Measurements from ENCODE around the gene TRIM2. TPM values are rescaled to one million over a fixed set of nuclear protein-coding genes. Genes with fewer than 3 reads are reported as not detected.

Gene TRIM2
- total and polyA plus RNA-seq, 2 experiments from 2014 or later = 22.0 to 61.5 TPM

DNA sequence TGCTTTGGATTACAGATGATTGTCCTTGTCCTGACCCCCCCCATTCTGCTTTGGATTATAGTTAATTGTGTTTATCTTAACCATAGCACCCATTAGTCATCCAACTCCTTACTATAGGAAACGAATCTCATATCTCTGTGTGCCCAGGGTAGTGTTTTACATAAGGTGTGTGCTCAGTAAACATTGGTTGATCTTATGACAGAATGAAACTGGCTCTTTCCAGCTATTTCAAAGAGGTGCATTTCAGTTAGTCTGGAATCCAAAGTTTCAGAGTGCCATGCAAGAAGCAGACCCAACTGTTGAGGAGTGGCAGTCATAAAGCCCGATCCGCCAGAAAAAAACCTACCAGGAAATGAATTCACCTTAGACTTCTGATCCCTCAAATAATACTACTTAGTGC lies 14.7 kb downstream of the TRIM2 start:
- no peak overlapping the region for H3K4me3 ChIP-seq
- H3K9me2 ChIP-seq (ENCODE audit: insufficient read depth) = no peaks in the 10 kb centered on the region
- no peak overlapping the region for H2AFZ ChIP-seq
- H3K27me3 Mint-ChIP-seq (ENCODE audit: insufficient read depth, low read depth, poor library complexity) = peaks cover 19% of the 10 kb centered on the region
- H3K4me1 ChIP-seq (ENCODE audit: insufficient read depth) = peaks cover 33% of the 10 kb centered on the region
- no peak for ATAC-seq
- no peaks in the 10 kb centered on the region; the same call in 2 of the 3 replicates for H3K9me3 Mint-ChIP-seq
- H3K27ac ChIP-seq (ENCODE audit: low read depth) = no peak overlapping the region
- H3K36me3 ChIP-seq (ENCODE audit: insufficient read depth) = no peaks in the 10 kb centered on the region
- H3K36me3 Mint-ChIP-seq (ENCODE audit: low read depth) = no peaks in the 10 kb centered on the region; the same call in 1 of the 3 replicates
- H3K79me2 ChIP-seq (replicated peaks; ENCODE audit: insufficient read depth) = peaks cover 40% of the 10 kb centered on the region
- no peak for TF ChIP-seq JUNB (IDR thresholded peaks at IDR 0.05; ENCODE audit: unreplicated experiment)
- TF ChIP-seq STAT1 (IDR thresholded peaks at IDR 0.05; ENCODE audit: unreplicated experiment) = no peak
- TF ChIP-seq ZNF331 (CRISPR knock-in tag; IDR thresholded peaks at IDR 0.05; ENCODE audit: low read depth) = no peak
- TF ChIP-seq POLR2AphosphoS5 (IDR thresholded peaks at IDR 0.05; ENCODE audit: low read depth) = no peak
- TF ChIP-seq, protein P1, sequence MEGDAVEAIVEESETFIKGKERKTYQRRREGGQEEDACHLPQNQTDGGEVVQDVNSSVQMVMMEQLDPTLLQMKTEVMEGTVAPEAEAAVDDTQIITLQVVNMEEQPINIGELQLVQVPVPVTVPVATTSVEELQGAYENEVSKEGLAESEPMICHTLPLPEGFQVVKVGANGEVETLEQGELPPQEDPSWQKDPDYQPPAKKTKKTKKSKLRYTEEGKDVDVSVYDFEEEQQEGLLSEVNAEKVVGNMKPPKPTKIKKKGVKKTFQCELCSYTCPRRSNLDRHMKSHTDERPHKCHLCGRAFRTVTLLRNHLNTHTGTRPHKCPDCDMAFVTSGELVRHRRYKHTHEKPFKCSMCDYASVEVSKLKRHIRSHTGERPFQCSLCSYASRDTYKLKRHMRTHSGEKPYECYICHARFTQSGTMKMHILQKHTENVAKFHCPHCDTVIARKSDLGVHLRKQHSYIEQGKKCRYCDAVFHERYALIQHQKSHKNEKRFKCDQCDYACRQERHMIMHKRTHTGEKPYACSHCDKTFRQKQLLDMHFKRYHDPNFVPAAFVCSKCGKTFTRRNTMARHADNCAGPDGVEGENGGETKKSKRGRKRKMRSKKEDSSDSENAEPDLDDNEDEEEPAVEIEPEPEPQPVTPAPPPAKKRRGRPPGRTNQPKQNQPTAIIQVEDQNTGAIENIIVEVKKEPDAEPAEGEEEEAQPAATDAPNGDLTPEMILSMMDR (conservative IDR thresholded peaks at IDR 0.05; ENCODE audit: low read depth in 2 of 2) = no peak
- TF ChIP-seq, protein P2, sequence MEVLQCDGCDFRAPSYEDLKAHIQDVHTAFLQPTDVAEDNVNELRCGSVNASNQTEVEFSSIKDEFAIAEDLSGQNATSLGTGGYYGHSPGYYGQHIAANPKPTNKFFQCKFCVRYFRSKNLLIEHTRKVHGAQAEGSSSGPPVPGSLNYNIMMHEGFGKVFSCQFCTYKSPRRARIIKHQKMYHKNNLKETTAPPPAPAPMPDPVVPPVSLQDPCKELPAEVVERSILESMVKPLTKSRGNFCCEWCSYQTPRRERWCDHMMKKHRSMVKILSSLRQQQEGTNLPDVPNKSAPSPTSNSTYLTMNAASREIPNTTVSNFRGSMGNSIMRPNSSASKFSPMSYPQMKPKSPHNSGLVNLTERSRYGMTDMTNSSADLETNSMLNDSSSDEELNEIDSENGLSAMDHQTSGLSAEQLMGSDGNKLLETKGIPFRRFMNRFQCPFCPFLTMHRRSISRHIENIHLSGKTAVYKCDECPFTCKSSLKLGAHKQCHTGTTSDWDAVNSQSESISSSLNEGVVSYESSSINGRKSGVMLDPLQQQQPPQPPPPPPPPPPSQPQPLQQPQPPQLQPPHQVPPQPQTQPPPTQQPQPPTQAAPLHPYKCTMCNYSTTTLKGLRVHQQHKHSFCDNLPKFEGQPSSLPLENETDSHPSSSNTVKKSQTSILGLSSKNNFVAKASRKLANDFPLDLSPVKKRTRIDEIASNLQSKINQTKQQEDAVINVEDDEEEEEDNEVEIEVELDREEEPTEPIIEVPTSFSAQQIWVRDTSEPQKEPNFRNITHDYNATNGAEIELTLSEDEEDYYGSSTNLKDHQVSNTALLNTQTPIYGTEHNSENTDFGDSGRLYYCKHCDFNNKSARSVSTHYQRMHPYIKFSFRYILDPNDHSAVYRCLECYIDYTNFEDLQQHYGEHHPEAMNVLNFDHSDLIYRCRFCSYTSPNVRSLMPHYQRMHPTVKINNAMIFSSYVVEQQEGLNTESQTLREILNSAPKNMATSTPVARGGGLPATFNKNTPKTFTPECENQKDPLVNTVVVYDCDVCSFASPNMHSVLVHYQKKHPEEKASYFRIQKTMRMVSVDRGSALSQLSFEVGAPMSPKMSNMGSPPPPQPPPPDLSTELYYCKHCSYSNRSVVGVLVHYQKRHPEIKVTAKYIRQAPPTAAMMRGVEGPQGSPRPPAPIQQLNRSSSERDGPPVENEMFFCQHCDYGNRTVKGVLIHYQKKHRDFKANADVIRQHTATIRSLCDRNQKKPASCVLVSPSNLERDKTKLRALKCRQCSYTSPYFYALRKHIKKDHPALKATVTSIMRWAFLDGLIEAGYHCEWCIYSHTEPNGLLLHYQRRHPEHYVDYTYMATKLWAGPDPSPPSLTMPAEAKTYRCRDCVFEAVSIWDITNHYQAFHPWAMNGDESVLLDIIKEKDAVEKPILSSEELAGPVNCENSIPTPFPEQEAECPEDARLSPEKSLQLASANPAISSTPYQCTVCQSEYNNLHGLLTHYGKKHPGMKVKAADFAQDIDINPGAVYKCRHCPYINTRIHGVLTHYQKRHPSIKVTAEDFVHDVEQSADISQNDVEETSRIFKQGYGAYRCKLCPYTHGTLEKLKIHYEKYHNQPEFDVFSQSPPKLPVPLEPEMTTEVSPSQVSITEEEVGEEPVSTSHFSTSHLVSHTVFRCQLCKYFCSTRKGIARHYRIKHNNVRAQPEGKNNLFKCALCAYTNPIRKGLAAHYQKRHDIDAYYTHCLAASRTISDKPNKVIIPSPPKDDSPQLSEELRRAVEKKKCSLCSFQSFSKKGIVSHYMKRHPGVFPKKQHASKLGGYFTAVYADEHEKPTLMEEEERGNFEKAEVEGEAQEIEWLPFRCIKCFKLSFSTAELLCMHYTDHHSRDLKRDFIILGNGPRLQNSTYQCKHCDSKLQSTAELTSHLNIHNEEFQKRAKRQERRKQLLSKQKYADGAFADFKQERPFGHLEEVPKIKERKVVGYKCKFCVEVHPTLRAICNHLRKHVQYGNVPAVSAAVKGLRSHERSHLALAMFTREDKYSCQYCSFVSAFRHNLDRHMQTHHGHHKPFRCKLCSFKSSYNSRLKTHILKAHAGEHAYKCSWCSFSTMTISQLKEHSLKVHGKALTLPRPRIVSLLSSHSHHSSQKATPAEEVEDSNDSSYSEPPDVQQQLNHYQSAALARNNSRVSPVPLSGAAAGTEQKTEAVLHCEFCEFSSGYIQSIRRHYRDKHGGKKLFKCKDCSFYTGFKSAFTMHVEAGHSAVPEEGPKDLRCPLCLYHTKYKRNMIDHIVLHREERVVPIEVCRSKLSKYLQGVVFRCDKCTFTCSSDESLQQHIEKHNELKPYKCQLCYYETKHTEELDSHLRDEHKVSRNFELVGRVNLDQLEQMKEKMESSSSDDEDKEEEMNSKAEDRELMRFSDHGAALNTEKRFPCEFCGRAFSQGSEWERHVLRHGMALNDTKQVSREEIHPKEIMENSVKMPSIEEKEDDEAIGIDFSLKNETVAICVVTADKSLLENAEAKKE (CRISPR knock-in tag; IDR thresholded peaks at IDR 0.05) = no peak
- no peak for TF ChIP-seq NANOG (IDR thresholded peaks at IDR 0.05; ENCODE audit: borderline replicate concordance)
- no peak for TF ChIP-seq EZH2phosphoT487 (IDR thresholded peaks at IDR 0.05; ENCODE audit: unreplicated experiment)
- no peak for TF ChIP-seq ZNF114 (CRISPR knock-in tag; IDR thresholded peaks at IDR 0.05)
- no peak for TF ChIP-seq CREB1 (CRISPR knock-in tag; IDR thresholded peaks at IDR 0.05; ENCODE audit: low read depth)
- TF ChIP-seq, protein P3, sequence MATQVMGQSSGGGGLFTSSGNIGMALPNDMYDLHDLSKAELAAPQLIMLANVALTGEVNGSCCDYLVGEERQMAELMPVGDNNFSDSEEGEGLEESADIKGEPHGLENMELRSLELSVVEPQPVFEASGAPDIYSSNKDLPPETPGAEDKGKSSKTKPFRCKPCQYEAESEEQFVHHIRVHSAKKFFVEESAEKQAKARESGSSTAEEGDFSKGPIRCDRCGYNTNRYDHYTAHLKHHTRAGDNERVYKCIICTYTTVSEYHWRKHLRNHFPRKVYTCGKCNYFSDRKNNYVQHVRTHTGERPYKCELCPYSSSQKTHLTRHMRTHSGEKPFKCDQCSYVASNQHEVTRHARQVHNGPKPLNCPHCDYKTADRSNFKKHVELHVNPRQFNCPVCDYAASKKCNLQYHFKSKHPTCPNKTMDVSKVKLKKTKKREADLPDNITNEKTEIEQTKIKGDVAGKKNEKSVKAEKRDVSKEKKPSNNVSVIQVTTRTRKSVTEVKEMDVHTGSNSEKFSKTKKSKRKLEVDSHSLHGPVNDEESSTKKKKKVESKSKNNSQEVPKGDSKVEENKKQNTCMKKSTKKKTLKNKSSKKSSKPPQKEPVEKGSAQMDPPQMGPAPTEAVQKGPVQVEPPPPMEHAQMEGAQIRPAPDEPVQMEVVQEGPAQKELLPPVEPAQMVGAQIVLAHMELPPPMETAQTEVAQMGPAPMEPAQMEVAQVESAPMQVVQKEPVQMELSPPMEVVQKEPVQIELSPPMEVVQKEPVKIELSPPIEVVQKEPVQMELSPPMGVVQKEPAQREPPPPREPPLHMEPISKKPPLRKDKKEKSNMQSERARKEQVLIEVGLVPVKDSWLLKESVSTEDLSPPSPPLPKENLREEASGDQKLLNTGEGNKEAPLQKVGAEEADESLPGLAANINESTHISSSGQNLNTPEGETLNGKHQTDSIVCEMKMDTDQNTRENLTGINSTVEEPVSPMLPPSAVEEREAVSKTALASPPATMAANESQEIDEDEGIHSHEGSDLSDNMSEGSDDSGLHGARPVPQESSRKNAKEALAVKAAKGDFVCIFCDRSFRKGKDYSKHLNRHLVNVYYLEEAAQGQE (IDR thresholded peaks at IDR 0.05; ENCODE audit: unreplicated experiment) = no peak
- TF ChIP-seq, protein P4, sequence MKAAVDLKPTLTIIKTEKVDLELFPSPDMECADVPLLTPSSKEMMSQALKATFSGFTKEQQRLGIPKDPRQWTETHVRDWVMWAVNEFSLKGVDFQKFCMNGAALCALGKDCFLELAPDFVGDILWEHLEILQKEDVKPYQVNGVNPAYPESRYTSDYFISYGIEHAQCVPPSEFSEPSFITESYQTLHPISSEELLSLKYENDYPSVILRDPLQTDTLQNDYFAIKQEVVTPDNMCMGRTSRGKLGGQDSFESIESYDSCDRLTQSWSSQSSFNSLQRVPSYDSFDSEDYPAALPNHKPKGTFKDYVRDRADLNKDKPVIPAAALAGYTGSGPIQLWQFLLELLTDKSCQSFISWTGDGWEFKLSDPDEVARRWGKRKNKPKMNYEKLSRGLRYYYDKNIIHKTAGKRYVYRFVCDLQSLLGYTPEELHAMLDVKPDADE (IDR thresholded peaks at IDR 0.05) = no peak
- no peak for TF ChIP-seq EZH2 (IDR thresholded peaks at IDR 0.05; ENCODE audit: low read depth, unreplicated experiment)
- peaks cover 19% of the 10 kb centered on the region for H4K20me1 ChIP-seq (replicated peaks; ENCODE audit: insufficient read depth)
- H3K27ac Mint-ChIP-seq = no peak overlapping the region
- H3K4me3 Mint-ChIP-seq = no peak overlapping the region
- H3K4me1 Mint-ChIP-seq = peaks cover 24% of the 10 kb centered on the region
- H3K4me2 ChIP-seq = no peak overlapping the region
- no peaks in the 10 kb centered on the region; the same call in 1 of the 2 replicates for H3F3A ChIP-seq (replicated peaks; ENCODE audit: low read depth)
- DNase-seq (ENCODE audit: low spot score) = no peak
- peaks cover 9% of the 10 kb centered on the region for H3K27me3 ChIP-seq (ENCODE audit: insufficient read depth)
